Fibroblast of skin of right quadriceps (primary cell): ENCODE data around the gene TVP23A.
"Not testable (repeated sequence)": the region's sequence is repeated elsewhere in the genome, so short reads cannot be mapped to it uniquely, and the experiment has no call there.

Source experiments
- DNase-seq: peaks from one replicate; pipeline ENCODE4 v3.0.0-alpha.2; 2013

The TVP23A gene

DNA sequence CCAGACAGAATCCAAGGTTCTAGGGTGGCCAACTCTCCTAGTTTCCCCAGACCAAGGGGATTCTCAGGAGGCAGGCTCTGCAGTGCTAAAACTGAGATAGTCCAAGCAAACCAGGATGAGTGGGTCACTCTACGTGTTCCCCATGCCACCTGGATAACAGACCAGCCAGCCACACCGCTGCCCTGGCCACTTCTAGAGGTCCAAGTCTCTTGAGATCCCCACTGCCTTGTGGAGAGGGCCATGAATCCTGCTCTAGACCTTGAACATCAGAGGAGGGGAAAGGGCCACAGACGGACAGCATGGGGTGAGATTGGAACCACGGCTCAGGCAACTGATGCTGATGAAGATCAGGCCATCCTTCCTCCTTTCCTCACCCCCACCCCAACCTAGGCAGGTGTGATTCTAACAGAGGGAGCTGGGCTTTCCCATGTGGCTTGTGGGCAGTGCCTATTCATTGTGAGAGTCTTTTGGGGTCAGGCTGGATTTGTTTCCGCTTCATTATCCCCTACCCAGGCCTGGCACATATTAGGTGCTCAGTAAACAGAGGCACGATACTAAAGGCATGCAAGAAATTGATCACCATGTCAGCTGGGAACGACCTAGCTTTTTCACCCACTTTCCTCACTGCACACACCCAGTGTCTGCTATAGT, 16.8 kb upstream of the TVP23A start:
- no peak for DNase-seq

DNA sequence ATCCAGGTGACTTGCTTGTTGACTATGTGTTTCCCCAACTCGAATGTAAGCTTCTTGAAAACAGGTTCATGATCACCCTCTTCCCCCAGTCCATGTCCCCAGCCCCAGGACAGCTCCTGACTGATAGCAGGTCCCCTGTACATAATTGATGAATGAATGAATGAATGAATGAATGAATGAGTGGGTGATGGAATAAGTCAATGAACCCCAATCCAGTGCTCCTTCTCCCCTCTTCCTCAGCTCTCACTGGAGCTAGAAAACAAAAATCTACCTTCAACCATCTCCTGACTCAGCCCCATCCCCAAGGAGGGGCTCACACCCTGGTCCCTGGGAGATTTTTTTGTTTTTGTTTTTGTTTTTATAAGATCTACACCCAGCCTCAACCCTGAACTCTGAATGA, 16.2 kb upstream of the TVP23A start:
- no peak for DNase-seq

DNA sequence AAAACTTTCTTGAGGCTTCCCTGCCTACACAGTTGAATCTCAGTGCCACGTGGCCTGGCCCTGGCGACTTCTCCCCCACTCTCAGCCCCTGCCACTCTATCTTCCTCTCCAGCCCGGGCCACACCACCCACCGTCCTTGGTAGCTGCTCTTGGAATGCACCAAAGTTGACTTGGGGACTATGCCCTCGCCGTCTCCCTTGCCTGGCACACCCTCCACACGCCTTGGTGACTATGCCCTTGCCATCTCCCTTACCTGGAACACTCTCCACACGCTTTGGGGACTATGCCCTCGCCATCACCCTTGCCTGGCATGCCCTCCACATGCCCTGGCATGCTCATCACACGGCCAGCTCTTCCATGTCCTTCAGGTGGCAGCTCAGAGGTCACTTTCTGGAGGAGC, 15.5 kb upstream of the TVP23A start:
- DNase-seq, result no peak

DNA sequence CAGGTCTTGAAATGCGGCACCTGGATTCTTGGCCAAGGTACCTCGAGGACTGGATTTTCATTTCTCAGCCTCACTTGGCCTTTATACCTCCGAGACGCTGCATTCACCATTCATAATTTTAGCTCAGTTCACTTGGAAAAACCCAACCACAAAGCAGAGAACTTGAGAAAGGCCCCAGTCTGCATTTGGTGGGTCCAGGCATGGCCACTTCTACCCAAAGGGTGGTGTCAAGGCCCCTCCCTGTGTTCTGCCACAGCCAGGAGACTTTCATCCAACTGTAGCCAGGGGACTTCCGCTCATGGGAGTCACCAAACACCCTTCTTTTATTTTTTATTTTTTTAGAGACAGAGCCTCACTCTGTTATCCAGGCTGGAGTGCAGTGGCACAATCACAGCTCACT, 14.7 kb upstream of the TVP23A start:
- DNase-seq, result no peak

DNA sequence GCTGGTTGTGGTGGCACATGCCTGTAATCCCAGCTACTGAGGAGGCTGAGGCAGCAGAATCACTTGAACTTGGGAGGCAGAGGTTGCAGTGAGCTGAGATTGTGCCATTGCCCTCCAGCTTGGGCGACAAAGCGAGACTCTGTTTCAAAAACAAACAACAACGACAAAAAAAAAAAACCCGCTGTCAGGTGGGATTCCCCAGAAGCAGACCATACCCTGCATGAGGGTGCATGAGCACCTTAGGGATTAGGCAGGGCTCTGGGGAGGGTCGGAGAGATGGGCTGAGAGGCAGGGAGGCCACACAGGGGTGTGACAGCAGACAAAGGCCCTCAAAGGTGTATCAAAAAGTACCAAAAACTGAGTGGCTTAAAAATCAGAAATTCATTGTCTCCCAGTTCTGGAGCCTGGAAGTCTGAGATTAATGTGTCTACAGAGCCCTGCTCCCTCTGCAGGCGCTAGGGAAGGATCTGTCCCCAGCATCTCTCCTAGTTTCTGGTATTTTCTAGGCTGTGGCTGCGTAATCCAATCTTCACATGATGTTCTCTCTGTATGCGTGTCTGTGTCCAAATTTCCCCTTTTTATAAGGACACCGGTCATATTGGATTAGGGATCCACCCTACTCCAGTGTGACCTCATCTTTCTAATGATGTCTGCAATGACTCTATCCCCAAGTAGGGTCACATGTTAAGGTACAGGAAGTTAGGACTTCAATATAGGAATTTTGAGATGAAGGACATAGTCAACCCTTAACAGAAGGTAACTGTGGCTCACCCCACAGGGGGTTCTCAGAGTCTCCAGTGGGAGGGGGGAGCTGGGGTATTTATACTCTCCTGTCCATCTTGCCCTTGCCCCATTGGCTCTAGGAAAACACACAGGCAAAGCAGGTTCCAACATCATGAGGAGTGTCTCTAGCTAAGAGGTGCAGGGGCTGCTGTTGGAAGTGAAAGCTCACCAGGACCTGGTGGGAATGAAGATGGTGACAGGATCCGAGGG, 13.6 kb upstream of the TVP23A start:
- no peak for DNase-seq

DNA sequence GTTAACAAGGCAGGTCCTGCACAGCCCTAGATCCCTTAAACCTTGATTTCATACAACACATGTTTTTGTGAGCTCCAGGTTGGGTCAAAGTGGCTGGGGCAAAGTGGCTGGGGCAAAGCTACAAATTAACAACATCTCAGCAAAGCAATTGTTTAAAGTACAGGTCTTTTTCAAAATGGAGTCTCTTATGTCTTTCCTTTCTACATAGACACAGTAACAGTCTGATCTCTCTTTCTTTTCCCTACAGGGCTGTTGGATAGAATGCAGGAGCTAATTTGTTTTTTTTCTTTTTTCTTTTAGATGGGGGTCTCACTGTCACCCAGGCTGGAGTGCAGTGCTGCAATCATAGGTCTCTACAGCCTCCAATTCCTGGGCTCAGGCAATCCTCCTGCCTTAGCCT, 11.6 kb upstream of the TVP23A start:
- not testable (repeated sequence) for DNase-seq

DNA sequence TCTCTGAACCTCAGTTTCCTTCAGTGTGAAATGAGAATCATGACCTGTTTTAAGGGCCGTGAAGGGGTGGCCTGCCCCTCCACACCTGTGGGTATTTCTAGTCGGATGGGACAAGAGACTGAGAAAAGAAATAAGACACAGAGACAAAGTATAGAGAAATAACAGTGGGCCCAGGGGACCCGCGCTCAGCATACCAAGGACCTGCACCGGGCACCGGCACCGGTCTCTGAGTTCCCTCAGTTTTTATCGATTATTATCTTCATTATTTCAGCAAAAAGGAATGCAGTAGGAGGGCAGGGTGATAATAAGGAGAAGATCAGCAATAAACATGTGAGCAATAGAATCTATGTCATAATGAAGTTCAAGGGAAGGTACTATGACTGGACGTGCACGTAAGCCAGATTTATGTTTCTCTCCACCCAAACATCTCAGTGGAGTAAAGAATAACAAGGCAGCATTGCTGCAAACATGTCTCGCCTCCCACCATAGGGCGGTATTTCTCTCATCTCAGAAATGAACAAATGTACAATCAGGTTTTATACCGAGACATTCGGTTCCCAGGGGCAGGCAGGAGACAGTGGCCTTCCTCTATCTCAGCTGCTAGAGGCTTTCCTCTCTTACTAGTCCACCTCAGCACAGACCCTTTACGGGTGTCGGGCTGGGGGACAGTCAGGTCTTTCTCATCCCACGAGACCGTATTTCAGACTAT, 10.9 kb upstream of the TVP23A start:
- DNase-seq, result not testable (repeated sequence)

DNA sequence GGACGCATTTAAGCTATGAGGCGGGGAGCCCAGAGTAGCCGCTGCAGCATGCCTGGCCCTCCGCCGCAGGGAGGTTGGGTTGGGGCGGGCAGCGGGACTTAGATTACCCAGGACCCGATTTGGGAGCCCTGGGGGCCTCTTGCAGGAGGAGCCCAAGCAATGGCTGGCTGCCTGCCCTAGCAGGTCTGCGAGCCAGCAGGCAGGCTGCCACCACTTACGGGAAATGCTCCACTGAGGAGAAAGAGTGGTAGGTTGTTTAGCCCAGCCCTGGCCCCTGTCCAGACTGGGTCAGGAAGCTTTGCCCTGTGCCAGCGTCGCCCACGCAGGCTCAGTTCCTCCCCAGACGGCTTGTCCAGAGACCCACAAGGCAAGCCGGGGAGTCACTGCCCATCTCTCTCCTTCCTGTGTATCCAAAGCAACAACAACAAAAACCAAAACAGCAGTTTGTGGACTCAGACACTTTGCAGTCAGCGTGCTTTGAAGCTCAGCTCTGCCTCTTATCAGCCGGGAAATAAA, 10.3 kb upstream of the TVP23A start:
- peak; percentile 64 for DNase-seq

DNA sequence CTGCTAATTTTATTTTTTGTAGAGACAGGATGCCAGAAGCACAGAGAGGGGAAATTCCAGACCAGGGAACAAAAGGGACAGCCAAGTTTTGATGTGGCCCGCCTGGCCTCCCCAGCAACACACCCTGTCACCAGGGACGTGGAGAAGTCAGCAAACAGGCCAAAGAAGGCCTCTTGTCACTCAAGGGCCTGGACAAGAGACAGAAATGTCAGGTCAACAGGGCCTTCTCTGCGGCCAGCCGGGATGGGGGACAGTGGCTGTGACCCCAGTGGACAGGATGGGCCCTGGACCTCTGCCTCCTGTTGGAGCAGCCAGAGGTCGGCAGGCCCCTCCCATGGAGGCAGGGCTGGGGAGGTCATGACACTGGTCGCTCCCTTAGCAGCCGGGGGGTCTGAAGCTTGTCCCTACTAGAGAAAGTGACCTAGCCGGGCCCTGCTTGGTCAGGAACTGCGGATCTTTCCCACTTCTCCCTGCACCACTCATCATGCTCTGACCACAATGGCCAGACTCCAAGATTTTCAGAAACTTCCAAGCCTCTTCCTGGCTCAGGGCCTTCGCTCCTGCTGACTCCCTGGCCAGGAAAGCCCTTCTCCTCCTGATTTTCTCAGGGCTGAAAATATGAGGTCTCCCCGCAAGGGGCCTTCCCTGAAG, 9.2 kb upstream of the TVP23A start:
- DNase-seq, result peak; percentile 83

DNA sequence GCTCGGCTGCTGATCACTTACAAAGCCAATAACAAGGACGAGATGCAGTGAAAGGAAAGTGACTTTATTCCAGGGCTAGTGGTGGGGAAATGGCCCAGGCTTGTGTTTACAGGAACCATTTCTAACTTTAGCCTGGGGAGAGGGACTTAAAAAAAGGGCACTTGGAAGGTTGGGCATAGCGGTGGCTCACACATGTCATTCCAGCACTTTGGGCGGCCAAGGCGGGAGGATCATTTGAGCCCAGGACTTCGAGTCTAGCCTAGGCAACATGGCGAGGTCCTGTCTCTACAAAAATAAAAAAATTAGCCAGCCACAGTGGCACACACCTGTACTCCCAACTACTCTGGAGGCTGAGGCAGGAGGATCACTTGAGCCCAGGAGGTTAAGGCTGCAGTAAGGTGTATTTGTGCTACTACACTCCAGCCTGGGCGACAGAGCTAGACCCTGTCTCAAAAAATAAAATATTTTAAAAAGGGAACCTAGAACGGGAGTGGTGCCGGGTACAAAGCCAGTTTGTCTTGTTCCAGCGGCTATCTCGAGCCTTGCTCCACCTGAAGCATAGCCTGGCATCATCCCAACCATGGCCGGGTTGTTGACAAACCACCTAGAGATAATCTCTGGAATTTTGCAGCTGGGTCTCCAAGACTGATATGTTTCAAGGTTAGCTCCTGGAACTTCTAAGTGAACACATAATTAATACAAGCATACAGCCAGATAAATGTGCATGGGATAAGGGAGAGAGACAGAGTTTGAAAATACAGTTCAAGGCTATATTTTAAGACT, 5.7 kb upstream of the TVP23A start:
- no peak for DNase-seq

DNA sequence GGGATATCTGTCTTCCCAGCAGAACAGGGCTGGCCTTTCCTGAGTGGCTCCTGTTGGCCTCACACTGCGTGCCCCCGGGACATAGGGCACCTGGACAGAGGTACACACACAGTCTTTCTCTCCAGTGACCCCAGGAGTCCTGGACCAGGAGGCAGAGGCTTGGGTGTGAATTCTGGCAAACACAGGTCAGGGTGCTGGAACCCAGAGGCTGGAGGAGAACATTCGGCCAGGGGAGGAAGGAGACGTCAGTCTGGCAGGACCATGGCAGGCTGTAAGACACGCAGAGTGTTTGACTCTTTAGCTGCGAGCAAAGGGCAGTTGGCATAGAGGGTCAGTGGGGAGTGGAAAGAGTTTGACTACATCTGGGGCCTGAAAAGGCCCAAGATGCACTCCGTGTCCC, 4.1 kb upstream of the TVP23A start:
- no peak for DNase-seq

DNA sequence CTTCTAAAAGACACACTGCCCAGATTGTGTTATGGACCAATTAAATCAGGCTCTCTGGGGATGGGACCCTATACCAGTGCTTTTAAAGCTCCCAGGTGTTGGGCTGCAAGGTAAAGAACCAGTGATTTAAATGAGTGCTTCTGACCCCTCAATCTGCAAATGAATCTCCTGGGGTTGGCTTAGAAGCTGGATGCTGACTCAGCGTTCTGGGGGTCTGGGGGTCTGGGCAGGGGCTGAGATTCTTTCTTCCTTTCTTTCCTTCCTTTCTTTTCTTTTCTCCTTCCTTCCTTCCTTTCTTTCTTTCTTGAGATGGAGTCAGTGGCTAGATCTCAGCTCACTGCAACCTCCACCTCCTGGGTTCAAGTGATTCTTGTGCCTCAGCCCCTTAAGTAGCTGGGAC, 2.0 kb upstream of the TVP23A start:
- DNase-seq, result no peak

DNA sequence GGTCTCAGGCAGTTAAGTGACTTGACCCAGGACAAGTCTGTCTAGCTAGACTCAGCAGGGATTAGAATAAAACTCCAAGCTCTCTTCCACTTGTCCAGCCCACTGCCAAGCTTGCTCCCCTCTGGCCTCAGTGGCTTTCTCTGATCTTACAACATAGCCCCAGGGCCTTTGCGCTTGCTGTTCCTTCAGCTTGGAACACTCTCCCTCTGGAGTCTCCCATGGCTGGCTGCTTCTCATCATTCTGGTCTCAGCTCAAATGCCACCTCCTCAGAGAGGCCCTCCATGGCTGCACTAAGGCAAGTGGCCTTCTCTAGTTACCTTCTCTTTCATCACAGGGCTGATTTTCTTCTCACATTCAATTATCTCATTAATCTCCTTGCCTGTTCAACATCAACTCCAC, 1.1 kb downstream of the TVP23A start:
- DNase-seq, result no peak

DNA sequence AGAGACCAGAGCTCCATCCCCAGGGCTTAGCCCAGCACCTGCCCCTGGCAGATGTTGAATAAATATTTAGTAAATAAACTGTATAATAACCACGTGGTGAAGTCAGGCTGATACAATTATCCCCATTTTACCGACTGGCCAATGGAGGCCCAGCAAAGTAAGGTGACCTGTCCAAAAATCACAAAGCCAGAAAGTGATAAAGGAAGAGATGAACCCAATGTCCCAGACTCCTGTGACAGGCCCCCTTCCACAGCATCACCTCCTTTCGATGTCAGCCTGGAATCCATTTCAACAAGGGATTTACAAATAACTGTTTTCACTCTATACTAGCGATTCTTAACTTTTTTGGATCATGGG, 5.5 kb downstream of the TVP23A start:
- DNase-seq, result no peak

DNA sequence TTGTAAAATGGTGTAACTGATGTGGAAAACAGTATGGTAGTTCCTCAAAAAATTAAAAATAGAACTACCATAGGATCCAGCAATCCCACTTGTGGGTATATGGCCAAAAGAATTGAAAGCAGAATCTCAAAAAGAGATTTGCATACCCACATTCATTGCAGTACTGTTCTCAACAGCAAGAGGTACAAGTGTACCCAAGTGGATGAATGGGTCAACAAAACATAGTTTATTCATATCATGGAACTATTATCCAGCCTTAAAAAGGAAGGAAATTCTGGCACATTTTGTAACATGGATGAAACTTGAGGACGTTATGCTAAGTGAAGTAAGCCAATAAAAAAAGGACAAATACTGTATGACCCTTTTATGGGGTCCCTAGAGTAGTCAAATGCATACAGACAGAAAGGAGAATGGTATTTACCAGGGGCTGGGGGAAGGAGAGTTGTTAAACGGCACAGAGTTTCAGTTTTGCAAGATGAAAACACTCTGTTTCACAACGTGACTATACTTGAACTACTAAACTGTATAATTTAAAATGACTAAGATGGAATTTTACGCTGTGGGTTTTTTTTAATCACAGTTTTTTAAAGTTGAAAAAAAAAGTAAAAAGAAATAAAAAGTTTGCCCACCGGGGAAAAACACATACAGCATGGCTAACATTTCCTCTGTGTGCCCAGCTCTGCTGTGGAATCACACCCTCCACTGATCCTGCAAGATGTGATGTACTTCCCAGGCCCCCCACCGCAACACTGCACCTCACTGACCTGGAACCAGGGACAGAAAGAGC, 6.1 kb downstream of the TVP23A start:
- no peak for DNase-seq

DNA sequence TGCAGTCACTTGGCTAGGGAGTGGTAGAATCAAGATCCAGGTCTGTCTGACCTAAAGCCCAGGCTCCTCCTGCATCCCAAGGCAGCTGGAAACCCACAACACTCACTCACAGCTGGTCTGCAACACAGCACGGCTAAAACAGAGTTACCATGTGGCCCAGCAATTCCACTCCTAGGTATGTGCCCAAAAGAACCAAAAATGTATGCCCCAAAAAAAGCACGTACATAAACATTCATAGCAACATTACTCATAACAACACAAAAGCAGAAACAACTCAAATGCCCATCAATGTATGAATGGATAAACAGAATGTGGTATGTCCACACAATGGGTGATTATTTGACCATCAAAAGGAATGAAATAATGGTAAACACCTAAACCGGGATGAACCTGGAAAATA, 8.9 kb downstream of the TVP23A start:
- no peak for DNase-seq

DNA sequence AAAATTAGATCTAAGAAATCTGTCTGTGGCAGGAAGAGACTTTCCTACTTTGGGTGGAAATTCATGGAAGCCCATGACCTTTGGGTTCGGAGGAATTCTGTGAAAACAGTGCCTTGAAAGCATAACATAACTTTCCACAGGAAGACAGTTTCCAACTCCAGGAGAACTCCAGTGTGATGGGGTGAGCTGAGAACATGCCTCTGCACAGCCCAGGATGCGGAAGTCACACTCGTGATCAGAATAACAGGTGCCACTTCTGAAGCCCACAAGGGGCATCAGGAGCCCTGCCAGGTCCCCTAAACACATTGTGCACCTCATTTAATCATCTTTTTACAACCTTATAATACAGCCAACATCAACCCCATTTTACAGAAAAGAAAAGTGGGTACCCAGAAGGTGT, 9.7 kb downstream of the TVP23A start:
- DNase-seq, result no peak

DNA sequence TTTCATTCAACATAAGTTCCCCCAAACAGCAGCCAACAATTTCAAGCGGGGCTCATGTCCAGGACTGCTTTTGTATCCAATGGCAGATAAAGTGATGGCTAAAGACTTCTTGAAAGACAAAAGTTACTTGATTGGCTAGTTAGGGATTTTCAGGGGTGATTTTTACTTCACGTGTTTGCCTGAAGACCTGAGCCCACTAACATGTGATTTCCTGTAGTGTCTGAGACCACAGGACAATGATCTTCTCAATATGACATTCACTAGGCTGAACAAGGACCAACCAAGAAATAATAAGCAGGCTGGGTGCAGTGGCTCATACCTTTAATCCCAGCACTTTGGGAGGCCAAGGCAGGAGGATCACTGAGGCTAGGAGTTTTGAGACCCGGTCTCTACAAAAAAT, 10.4 kb downstream of the TVP23A start:
- no peak for DNase-seq

DNA sequence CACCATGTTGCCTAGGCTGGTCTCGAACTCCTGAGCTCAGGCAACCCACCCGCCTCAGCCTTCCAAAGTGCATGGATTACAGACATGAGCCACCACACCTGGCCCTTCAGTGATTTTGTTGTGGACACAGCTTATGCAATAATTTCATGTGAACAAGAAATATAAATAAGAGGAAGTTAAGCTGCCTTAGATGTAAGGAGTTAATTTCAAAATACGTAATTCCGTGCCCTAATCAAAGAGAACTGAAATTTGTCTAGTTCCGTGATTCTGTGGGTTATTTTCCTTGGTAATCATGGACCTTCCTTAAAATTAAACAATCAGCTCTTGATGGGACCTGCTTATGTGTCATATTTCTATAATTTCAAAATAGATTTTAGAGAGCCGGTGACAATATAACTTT, 11.9 kb downstream of the TVP23A start:
- DNase-seq, result no peak

DNA sequence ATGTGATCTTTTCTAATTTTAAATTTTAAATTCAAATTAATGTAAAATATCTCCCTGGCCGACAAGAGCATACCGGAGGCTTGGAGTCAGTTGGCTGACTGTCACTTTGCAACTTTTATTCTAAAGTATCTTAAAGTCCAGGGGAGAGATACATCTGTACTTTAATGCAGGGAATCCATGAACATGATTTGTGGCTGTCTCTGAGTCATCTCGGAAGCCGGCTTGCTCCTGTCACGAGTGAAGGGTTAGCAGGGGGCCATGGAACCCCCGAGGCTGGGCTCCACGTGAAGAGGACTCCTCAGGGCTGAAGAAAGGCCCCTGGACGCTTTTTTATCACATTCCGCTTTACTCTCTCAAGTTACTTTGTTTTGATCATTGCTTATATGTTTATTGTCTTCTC, 13.3 kb downstream of the TVP23A start:
- DNase-seq, result no peak

DNA sequence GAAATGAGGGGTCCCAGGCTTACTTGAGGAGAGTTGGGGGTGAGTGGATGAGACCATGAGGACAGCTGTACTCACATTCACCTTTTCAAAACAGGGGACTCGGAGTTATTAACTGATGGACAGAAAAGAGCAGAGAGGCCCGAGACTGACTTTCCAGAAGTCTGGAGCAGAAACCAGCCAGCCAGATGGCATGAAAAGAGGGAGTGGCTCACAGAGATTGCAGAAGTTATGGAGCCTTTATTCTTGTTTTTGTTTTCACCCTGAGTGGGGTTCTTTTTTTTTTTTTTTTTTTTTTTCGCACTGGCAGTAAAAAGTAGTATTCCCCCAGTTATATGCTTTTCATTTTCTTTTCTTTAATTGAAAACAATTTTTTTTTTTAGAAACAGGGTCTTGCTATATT, 18.9 kb downstream of the TVP23A start:
- no peak for DNase-seq
